Kasumi-1 (cell line): ENCODE results near the gene MARCHF3.
"Not testable (repeated sequence)": the region's sequence is repeated elsewhere in the genome, so short reads cannot be mapped to it uniquely, and the experiment has no call there.

ENCODE experiments used
- DNase-seq, 2 experiments: peaks; one replicate each; lab custom pipeline; 2025; lab: John Stamatoyannopoulos, UW

Gene MARCHF3

DNA sequence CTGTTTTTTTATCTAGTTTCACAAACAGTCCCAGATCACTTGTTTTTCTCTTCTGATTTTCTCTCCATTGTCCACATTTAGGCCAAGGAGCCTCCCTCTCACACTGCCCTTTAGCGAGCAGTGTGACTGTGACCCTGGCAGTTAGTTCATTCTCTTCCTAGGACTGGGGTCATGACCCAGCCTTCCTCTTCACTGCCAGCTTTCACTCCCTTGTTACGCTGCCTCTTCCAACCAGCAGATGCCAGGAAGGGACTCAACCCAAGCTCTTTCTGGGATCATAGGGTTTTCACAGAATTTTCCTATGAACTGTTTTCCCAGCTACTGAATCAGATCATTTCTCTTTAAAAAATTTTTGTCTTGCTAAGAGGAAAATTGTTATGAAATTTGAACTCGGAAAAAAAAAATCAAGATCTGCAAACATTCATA is 182.5 kb downstream of the MARCHF3 start:
- DNase-seq, result no peak

GRCh38 chr5:126847456-126847820 is 182.9 kb downstream of the MARCHF3 start:
- no peak for DNase-seq

GRCh38 chr5:126846744-126847455 is 183.5 kb downstream of the MARCHF3 start:
- DNase-seq, result no peak

DNA sequence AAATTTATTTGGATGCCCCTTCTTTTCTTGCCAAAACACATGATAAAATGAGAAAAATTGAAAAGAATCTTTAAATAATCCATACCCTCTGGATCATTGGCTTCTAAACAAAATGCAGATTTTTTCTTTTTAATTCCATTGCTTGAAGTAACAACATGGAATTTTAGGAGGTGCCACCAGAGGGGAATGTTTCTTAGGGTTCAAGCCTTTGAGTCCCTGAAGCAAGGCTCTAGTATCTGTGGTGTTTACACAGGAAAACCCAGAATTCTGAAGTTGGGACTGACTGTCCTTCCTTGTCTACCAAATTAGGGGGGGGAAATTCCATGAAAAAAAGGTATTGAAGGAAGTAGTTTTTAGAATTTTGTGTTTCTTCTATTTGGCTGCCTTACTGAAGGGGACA is 184.0 kb downstream of the MARCHF3 start:
- no peak for DNase-seq

GRCh38 chr5:126845470-126846070 is 184.8 kb downstream of the MARCHF3 start:
- peak; percentile 74 to 85 for DNase-seq

GRCh38 chr5:126843375-126843774 is 187.0 kb downstream of the MARCHF3 start:
- DNase-seq, result not testable (repeated sequence)

- not testable (repeated sequence) for DNase-seq
These were observed 191.0 kb downstream of the MARCHF3 start for GRCh38 chr5:126839407-126839806.

DNA sequence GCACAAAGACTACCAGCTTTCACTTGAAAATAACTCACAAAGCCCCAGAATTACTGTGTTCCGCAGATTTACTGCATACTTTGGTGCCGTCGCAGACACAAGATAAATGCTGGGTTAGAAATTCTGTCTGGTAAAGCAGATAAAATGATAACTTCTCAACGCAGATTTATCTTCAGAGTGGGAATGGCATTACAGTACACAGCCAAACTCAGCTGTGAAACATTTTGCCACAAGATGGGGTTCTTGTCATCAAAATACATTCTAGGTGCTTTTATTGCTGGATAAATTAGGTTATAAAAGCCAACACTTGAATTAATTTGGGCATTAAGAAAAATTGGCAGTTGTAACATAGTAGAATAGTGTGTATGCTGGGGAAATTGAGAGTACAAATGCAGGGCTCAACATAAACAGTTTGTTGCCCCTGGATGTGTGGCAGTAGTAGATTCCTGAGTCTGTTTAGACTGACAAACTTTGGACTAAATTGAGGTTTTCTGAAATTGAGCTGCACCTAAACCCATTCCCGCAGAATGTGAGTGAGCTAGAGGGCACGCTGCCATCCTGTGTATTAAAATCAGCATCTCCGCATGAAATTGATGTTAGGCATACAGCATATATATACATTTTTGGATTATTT is 192.3 kb downstream of the MARCHF3 start:
- DNase-seq, result no peak

DNA sequence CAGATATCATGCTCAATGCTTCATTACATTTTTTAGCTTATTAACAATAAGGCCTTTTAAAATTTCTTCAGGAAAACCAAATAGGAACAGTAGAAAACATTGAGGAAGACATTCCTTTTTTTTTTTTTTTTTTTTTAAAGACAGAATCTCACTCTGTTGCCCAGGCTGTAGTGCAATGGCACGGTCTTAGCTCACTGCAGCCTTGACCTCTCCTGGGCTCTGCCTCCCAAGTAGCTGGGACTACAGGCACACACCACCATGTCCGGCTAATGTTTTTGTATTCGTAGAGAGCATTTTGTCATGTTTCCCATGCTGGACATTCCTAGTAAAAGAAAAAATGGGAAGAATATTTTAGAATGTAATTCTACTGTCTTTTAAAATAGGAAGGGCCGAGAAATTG is 193.1 kb downstream of the MARCHF3 start:
- DNase-seq, result no peak

GRCh38 chr5:126836778-126837177 is 193.6 kb downstream of the MARCHF3 start:
- no peak for DNase-seq

DNA sequence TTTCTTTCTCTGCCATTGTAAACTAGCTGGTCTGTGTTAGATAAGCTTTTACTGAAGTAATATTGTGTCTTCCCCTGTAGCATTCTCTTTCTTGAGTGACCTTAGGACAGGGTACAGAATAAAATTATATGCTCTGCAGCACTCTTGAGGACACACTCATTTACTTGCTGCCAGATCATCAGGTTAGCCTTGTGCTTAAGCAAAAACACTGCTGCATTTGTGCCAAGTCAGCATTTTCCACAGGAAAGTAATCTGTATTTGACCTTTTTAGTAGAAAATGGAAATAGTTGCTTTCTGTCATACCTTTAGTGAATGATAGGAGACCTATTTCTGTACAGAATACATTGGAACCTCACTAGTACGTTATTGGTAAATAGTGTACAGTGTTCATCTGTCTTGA is 199.2 kb downstream of the MARCHF3 start:
- DNase-seq, result no peak

DNA sequence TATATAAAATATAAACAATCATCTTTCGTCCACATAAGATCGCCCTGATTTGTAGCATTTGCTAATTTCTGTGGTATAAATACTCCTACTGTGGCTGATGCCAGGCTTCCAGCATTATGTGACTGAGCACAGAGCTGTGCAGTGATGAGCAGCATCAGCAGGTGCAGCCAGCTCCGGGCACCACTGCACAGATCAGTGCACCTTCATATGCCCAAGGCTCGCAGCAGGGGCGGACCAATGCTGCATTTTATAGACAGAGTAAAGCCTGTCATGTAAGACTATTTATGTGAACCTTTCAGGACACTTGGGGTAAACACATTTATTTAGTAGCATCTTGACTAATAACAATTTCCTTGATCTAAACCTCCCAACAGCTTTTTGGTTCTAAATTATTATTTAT is 200.3 kb downstream of the MARCHF3 start:
- no peak for DNase-seq

- DNase-seq, result no peak
These were observed 201.3 kb downstream of the MARCHF3 start for GRCh38 chr5:126829098-126829497.

DNA sequence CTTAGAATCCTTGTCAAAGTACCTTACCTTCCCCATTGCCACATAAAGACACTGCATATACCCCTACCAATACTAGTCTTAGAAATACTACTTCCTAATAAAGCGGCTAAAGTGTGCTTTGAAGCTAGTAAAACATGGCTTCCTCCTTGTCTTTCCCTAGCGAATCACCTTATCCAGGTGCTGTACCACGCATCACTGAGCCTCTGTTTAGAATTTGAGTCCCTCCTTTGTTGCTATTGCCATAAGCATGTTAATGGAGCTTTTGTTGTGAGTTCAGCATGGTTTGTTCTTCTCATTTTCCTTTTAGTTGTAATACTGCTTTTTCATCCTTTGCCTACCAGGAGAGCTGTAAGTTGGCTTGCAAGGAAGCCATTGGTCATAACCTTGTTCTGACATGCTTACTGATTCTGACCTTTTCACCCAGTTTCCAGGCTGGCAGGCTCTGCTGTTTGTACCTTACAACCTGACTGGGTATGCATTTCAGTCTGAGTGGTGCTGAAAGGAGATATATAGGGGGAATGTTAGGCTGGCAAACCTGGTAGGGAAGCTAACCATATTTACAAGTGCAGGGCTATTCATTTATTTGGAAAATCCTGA is 203.6 kb downstream of the MARCHF3 start:
- DNase-seq, result no peak

DNA sequence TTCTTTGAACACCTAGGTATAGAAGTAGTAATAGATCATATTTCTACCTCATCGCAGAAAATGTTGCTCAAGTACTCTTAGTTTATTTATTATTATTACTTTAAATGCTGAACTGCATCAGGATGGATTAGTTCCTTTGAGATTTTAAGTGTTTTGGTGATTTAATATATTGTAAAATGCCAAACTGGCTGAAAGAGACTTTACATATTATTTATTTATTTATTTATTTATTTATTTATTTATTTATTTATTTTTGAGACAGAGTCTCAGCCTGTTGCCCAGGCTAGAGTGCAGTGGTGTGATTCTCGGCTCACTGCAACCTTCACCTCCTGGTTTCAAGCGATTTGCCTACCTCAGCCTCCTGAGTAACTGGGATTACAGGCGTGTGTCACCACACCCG is 211.1 kb downstream of the MARCHF3 start:
- no peak for DNase-seq

DNA sequence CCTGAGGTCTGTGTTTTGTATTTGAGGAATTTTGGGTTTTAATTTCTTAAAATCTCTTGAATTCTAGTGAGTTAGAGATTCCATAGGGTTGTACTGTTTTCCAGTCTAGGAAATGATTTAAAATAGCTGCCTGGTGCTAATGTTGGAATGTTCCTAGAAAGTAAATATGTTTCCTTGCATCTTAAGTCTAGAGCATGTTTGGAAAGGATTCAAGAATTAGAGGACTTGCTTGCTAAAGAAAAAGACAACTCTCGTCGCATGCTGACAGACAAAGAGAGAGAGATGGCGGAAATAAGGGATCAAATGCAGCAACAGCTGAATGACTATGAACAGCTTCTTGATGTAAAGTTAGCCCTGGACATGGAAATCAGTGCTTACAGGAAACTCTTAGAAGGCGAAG is 211.6 kb downstream of the MARCHF3 start:
- no peak for DNase-seq
